CD4-positive, alpha-beta memory T cell (primary cell): ENCODE measurements around the gene LCTL. TPM values are rescaled to one million over a fixed set of nuclear protein-coding genes. Genes with fewer than 3 reads are reported as not detected.

Experiments used
- CTCF ChIA-PET: fragments of 350-600 bp; sonication (Branson Sonifier 250); formaldehyde crosslinking; loops from one replicate; lab custom pipeline; 2021; ENCODE audit warnings: inconsistent platforms; ENCODE audit not compliant: partially characterized antibody; lab: Charles Lee
- POLR2A ChIA-PET: fragments of 350-600 bp; sonication (Branson Sonifier 250); formaldehyde crosslinking; loops from one replicate; lab custom pipeline; 2021; ENCODE audit not compliant: partially characterized antibody; lab: Charles Lee
- DNase-seq, 5 donors: peaks; one replicate each; pipeline versions ENCODE4 v3.0.0 to v3.0.0-alpha.2; 2020 to 2022; ENCODE audit warnings: mixed read lengths in 1 of 5
- H3K27ac ChIP-seq: one replicate; pipeline ENCODE4 v1.7.0; 2013; ENCODE audit warnings: low read depth, low read length
- H3K27me3 ChIP-seq: 2 replicates; pipeline ENCODE4 v1.7.0; 2013; ENCODE audit warnings: mild to moderate bottlenecking, low read length, moderate library complexity; ENCODE audit not compliant: insufficient read depth
- H3K36me3 ChIP-seq: 2 replicates; pipeline ENCODE4 v1.7.0; 2013; ENCODE audit warnings: mild to moderate bottlenecking, low read length, moderate library complexity; ENCODE audit not compliant: insufficient read depth
- H3K4me1 ChIP-seq: 2 replicates; pipeline ENCODE4 v1.7.0; 2013; ENCODE audit warnings: mild to moderate bottlenecking, low read length, moderate library complexity; ENCODE audit not compliant: insufficient read depth
- H3K4me3 ChIP-seq, 2 donors: one replicate each; pipeline ENCODE4 v1.7.0; 2013; ENCODE audit warnings: low read length in 2 of 2, mild to moderate bottlenecking in 1 of 2
- H3K9me3 ChIP-seq, 2 donors: one replicate each; pipeline ENCODE4 v1.7.0; 2013; ENCODE audit warnings: low read length in 2 of 2, control low read depth in 1 of 2; ENCODE audit not compliant: control insufficient read depth in 1 of 2
- H3K27ac Mint-ChIP-seq, 7 donors: one replicate each; pipeline ENCODE4 v1.8.0; 2020 to 2021; ENCODE audit warnings: mixed read lengths in 7 of 7, mild to moderate bottlenecking in 6 of 7, inconsistent platforms in 3 of 7, moderate library complexity in 3 of 7
- H3K27me3 Mint-ChIP-seq, 2 donors: one replicate each; pipeline ENCODE4 v1.8.0; 2020 to 2021; ENCODE audit warnings: mixed read lengths in 2 of 2
- H3K36me3 Mint-ChIP-seq, 2 donors: one replicate each; pipeline ENCODE4 v1.8.0; 2020 to 2021; ENCODE audit warnings: mixed read lengths in 2 of 2, inconsistent platforms in 1 of 2, mild to moderate bottlenecking in 1 of 2
- H3K4me1 Mint-ChIP-seq, 4 donors: one replicate each; pipeline ENCODE4 v1.8.0; 2020 to 2021; ENCODE audit warnings: mixed read lengths in 4 of 4, mild to moderate bottlenecking in 1 of 4
- H3K4me3 Mint-ChIP-seq, 8 donors: one replicate each; pipeline ENCODE4 v1.8.0; 2020 to 2021; ENCODE audit warnings: mixed read lengths in 8 of 8, mild to moderate bottlenecking in 7 of 8, moderate library complexity in 6 of 8, inconsistent platforms in 3 of 8
- H3K9me3 Mint-ChIP-seq, 8 donors: one replicate each; pipeline ENCODE4 v1.8.0; 2020 to 2021; ENCODE audit warnings: mixed read lengths in 8 of 8, mild to moderate bottlenecking in 5 of 8, inconsistent platforms in 3 of 8, moderate library complexity in 1 of 8
- intact Hi-C: fragments of 100-400 bp; cut with micrococcal nuclease; formaldehyde crosslinking; loops from one replicate; pipeline ENCODE4 v1.15.1; 2023
- polyA plus RNA-seq, 2 donors: library from polyadenylated mRNA; unstranded; fragments of 300-500 nt; fragmentation: Illumina TruSeq; gene quantifications; one replicate each; pipeline ENCODE4 v1.2.3, GENCODE V29; 2021
- total RNA-seq, 2 experiments: library from RNA; stranded (reverse); gene quantifications; one replicate each; pipeline ENCODE4 v1.2.3, GENCODE V29; 2021

The LCTL gene
- total and polyA plus RNA-seq, 4 experiments from 2014 or later: not detected

- intact Hi-C loops: no loop called here
- no peak overlapping the region for H3K4me3 Mint-ChIP-seq
- no peaks in the 10 kb centered on the region for H3K27me3 Mint-ChIP-seq
- Histone ChIP-seq H3K36me3 (no peaks in the 10 kb centered on the region), H3K27me3 (no peaks in the 10 kb centered on the region), H3K9me3 (no peaks in the 10 kb centered on the region), H3K4me3 (no peak overlapping the region), H3K27ac (no peak overlapping the region), H3K4me1 (no peaks in the 10 kb centered on the region)
- POLR2A ChIA-PET: no interaction called here
- no peak overlapping the region for H3K27ac Mint-ChIP-seq
- peaks cover 29 to 32% of the 10 kb centered on the region in 2 donors for H3K36me3 Mint-ChIP-seq
- no peak for DNase-seq
- H3K4me1 Mint-ChIP-seq: no peaks in the 10 kb centered on the region
- CTCF ChIA-PET: no interaction called here
- peaks cover 0 to 1% (median 0%) of the 10 kb centered on the region in 8 donors for H3K9me3 Mint-ChIP-seq
These were observed 20.5 kb downstream of the LCTL start for GRCh38 chr15:66545255-66545654.

- H3K36me3 ChIP-seq: no peaks in the 10 kb centered on the region
- no peaks in the 10 kb centered on the region for H3K4me1 ChIP-seq
- Mint-ChIP-seq H3K4me3 (no peak overlapping the region), H3K36me3 (peaks cover 35 to 37% of the 10 kb centered on the region in 2 donors), H3K9me3 (peaks cover 0 to 1% (median 0%) of the 10 kb centered on the region in 8 donors), H3K4me1 (no peaks in the 10 kb centered on the region), H3K27ac (no peak overlapping the region), H3K27me3 (no peaks in the 10 kb centered on the region)
- ChIA-PET POLR2A (no interaction called here), CTCF (interaction anchor here (0.9 kb wide), 1 partner anchor 15 kb away, joined by 3 read pairs; no protein-coding TSS in a partner anchor)
- no peak for DNase-seq
- no peak overlapping the region for H3K4me3 ChIP-seq
- H3K27me3 ChIP-seq: no peaks in the 10 kb centered on the region
- intact Hi-C loops: no loop called here
- H3K9me3 ChIP-seq: no peaks in the 10 kb centered on the region
- H3K27ac ChIP-seq: no peak overlapping the region
These were observed 22.9 kb downstream of the LCTL start for GRCh38 chr15:66542896-66543295.

GRCh38 chr15:66535056-66535455 lies 30.7 kb downstream of the LCTL start:
- Mint-ChIP-seq H3K9me3 (no peaks in the 10 kb centered on the region), H3K36me3 (peaks cover 32 to 37% of the 10 kb centered on the region in 2 donors), H3K27me3 (no peaks in the 10 kb centered on the region), H3K4me3 (no peak overlapping the region), H3K4me1 (no peaks in the 10 kb centered on the region), H3K27ac (no peak overlapping the region)
- H3K4me3 ChIP-seq: no peak overlapping the region
- H3K27ac ChIP-seq: no peak overlapping the region
- H3K4me1 ChIP-seq: no peaks in the 10 kb centered on the region
- intact Hi-C loops: no loop called here
- no peaks in the 10 kb centered on the region for H3K9me3 ChIP-seq
- H3K27me3 ChIP-seq: no peaks in the 10 kb centered on the region
- no peak for DNase-seq
- ChIA-PET POLR2A (no interaction called here), CTCF (no interaction called here)
- H3K36me3 ChIP-seq: peaks cover 3% of the 10 kb centered on the region

GRCh38 chr15:66524838-66525237 lies 41.0 kb downstream of the LCTL start:
- peak overlapping the region in 2 of 7 donors; percentile 36 to 43 for H3K27ac Mint-ChIP-seq
- H3K27me3 ChIP-seq: no peaks in the 10 kb centered on the region
- CTCF ChIA-PET: no interaction called here
- POLR2A ChIA-PET: no interaction called here
- no peak overlapping the region for H3K4me3 Mint-ChIP-seq
- no peak overlapping the region for H3K4me3 ChIP-seq
- H3K36me3 ChIP-seq: peaks cover 5% of the 10 kb centered on the region
- intact Hi-C loops: no loop called here
- DNase-seq: no peak
- peaks cover 0 to 2% (median under 1%) of the 10 kb centered on the region in 4 donors for H3K4me1 Mint-ChIP-seq
- H3K27ac ChIP-seq: no peak overlapping the region
- H3K36me3 Mint-ChIP-seq: peaks cover 26 to 51% of the 10 kb centered on the region in 2 donors
- H3K9me3 Mint-ChIP-seq: no peaks in the 10 kb centered on the region
- H3K27me3 Mint-ChIP-seq: no peaks in the 10 kb centered on the region
- no peaks in the 10 kb centered on the region for H3K9me3 ChIP-seq
- H3K4me1 ChIP-seq: no peaks in the 10 kb centered on the region

GRCh38 chr15:66523926-66524325 lies 41.9 kb downstream of the LCTL start:
- intact Hi-C loops: no loop called here
- no peaks in the 10 kb centered on the region for H3K9me3 Mint-ChIP-seq
- Histone ChIP-seq H3K4me3 (no peak overlapping the region), H3K4me1 (no peaks in the 10 kb centered on the region), H3K36me3 (peaks cover 5% of the 10 kb centered on the region), H3K27me3 (no peaks in the 10 kb centered on the region), H3K27ac (no peak overlapping the region), H3K9me3 (no peaks in the 10 kb centered on the region)
- H3K36me3 Mint-ChIP-seq: peaks cover 21 to 46% of the 10 kb centered on the region in 2 donors
- peaks cover 0 to 2% (median under 1%) of the 10 kb centered on the region in 4 donors for H3K4me1 Mint-ChIP-seq
- no peak for DNase-seq
- ChIA-PET POLR2A (no interaction called here), CTCF (no interaction called here)
- no peaks in the 10 kb centered on the region for H3K27me3 Mint-ChIP-seq
- H3K4me3 Mint-ChIP-seq: no peak overlapping the region
- no peak overlapping the region for H3K27ac Mint-ChIP-seq

GRCh38 chr15:66515901-66516322 lies 49.9 kb downstream of the LCTL start:
- Mint-ChIP-seq H3K4me3 (no peak overlapping the region), H3K9me3 (no peaks in the 10 kb centered on the region), H3K27me3 (no peaks in the 10 kb centered on the region), H3K36me3 (peaks cover 16 to 21% of the 10 kb centered on the region in 2 donors), H3K27ac (peak overlapping the region in 1 of 7 donors; percentile 81), H3K4me1 (no peaks in the 10 kb centered on the region)
- CTCF ChIA-PET: no interaction called here
- Histone ChIP-seq H3K4me1 (no peaks in the 10 kb centered on the region), H3K27me3 (no peaks in the 10 kb centered on the region), H3K27ac (no peak overlapping the region), H3K4me3 (no peak overlapping the region), H3K36me3 (no peaks in the 10 kb centered on the region), H3K9me3 (no peaks in the 10 kb centered on the region)
- intact Hi-C loops: no loop called here
- DNase-seq: no peak
- POLR2A ChIA-PET: no interaction called here

- Histone ChIP-seq H3K27me3 (no peaks in the 10 kb centered on the region), H3K27ac (no peak overlapping the region), H3K4me1 (no peaks in the 10 kb centered on the region), H3K4me3 (no peak overlapping the region), H3K9me3 (no peaks in the 10 kb centered on the region), H3K36me3 (no peaks in the 10 kb centered on the region)
- POLR2A ChIA-PET: interaction anchor here (1.1 kb wide), 1 partner anchor 10 kb away, joined by 4 read pairs; the partner anchor contains the start of genes RPL4 and ZWILCH
- Mint-ChIP-seq H3K4me3 (no peak overlapping the region), H3K9me3 (no peaks in the 10 kb centered on the region), H3K27me3 (no peaks in the 10 kb centered on the region), H3K4me1 (no peaks in the 10 kb centered on the region), H3K36me3 (peaks cover 16 to 20% of the 10 kb centered on the region in 2 donors), H3K27ac (no peak overlapping the region)
- CTCF ChIA-PET: no interaction called here
- intact Hi-C loops: no loop called here
- no peak for DNase-seq
These were observed 51.2 kb downstream of the LCTL start for GRCh38 chr15:66514586-66514985.
